GM23338 (cell line): ENCODE measurements around the gene ZNF385C. TPM values are rescaled to one million over a fixed set of nuclear protein-coding genes. Genes with fewer than 3 reads are reported as not detected.

ENCODE experiments used
- ATAC-seq: fragments of 200-7000 bp; cut with Tn5 transposase; 3 replicates; pipeline ENCODE4 v1.9.1; 2020
- DNase-seq: peaks from one replicate; pipeline ENCODE4 v3.0.0-alpha.2; 2015; ENCODE audit warnings: low spot score
- H2AFZ ChIP-seq: fragments of 200-600 bp; sonication (generic); 2 replicates; pipeline ENCODE4 v1.8.0; 2016; ENCODE audit warnings: antibody characterized with exemption, mild to moderate bottlenecking, moderate library complexity
- H3F3A ChIP-seq: fragments of 200-600 bp; sonication (generic); replicated peaks from 2 replicates; pipeline ENCODE4 v1.8.0; 2017; ENCODE audit warnings: antibody characterized with exemption, mixed run types, low read depth
- H3K27ac ChIP-seq: fragments of 200-600 bp; sonication (generic); 2 replicates; pipeline ENCODE4 v1.6.1; 2016; ENCODE audit warnings: low read depth
- H3K27me3 ChIP-seq: fragments of 200-600 bp; sonication (generic); 2 replicates; pipeline ENCODE4 v1.8.0; 2016; ENCODE audit warnings: mild to moderate bottlenecking, mixed run types, moderate library complexity; ENCODE audit not compliant: insufficient read depth
- H3K36me3 ChIP-seq: fragments of 200-600 bp; sonication (generic); 2 replicates; pipeline ENCODE4 v1.8.0; 2016; ENCODE audit warnings: mild to moderate bottlenecking; ENCODE audit not compliant: insufficient read depth
- H3K4me1 ChIP-seq: fragments of 200-600 bp; sonication (generic); 2 replicates; pipeline ENCODE4 v1.8.0; 2016; ENCODE audit warnings: mild to moderate bottlenecking, moderate library complexity; ENCODE audit not compliant: insufficient read depth
- H3K4me2 ChIP-seq: fragments of 200-600 bp; sonication (generic); 2 replicates; pipeline ENCODE4 v1.7.1; 2017; ENCODE audit warnings: mixed run types
- H3K4me3 ChIP-seq: fragments of 200-600 bp; sonication (generic); 2 replicates; pipeline ENCODE4 v1.6.1; 2016; ENCODE audit warnings: mixed run types
- H3K79me2 ChIP-seq: fragments of 200-600 bp; sonication (generic); replicated peaks from 2 replicates; pipeline ENCODE4 v1.8.0; 2017; ENCODE audit warnings: mild to moderate bottlenecking; ENCODE audit not compliant: insufficient read depth
- H3K9me2 ChIP-seq: fragments of 200-600 bp; sonication (generic); 2 replicates; pipeline ENCODE4 v1.8.0; 2017; ENCODE audit not compliant: insufficient read depth
- H4K20me1 ChIP-seq: fragments of 200-600 bp; sonication (generic); replicated peaks from 2 replicates; pipeline ENCODE4 v1.8.0; 2017; ENCODE audit warnings: mild to moderate bottlenecking; ENCODE audit not compliant: insufficient read depth
- H3K27ac Mint-ChIP-seq: 2 replicates; pipeline ENCODE4 v1.8.0; 2020; ENCODE audit warnings: inconsistent platforms, mild to moderate bottlenecking, moderate library complexity, mixed read lengths
- H3K27me3 Mint-ChIP-seq: 3 replicates; pipeline ENCODE4 v1.8.0; 2022; ENCODE audit warnings: low read depth, mild to moderate bottlenecking, moderate library complexity, mixed read lengths, inconsistent platforms; ENCODE audit not compliant: insufficient read depth, poor library complexity
- H3K36me3 Mint-ChIP-seq: 3 replicates; pipeline ENCODE4 v1.8.0; 2021; ENCODE audit warnings: low read depth, mild to moderate bottlenecking, inconsistent platforms, moderate library complexity, mixed read lengths
- H3K4me1 Mint-ChIP-seq: 3 replicates; pipeline ENCODE4 v1.8.0; 2020; ENCODE audit warnings: mild to moderate bottlenecking, inconsistent platforms, mixed read lengths
- H3K4me3 Mint-ChIP-seq: 3 replicates; pipeline ENCODE4 v1.8.0; 2021; ENCODE audit warnings: moderate library complexity, mild to moderate bottlenecking, inconsistent platforms, mixed read lengths
- H3K9me3 Mint-ChIP-seq: 3 replicates; pipeline ENCODE4 v1.8.0; 2020; ENCODE audit warnings: moderate library complexity, mild to moderate bottlenecking, inconsistent platforms, mixed read lengths
- EZH2 ChIP-seq: fragments of 200-600 bp; sonication (generic); IDR thresholded peaks from one replicate; pipeline ENCODE4 v1.8.0; 2017; ENCODE audit warnings: antibody characterized with exemption, mild to moderate bottlenecking, low read depth; ENCODE audit not compliant: unreplicated experiment
- EZH2phosphoT487 ChIP-seq: fragments of 200-600 bp; sonication (generic); IDR thresholded peaks from one replicate; pipeline ENCODE4 v1.8.1; 2018; ENCODE audit warnings: antibody characterized with exemption; ENCODE audit not compliant: unreplicated experiment
- JUNB ChIP-seq: IDR thresholded peaks from one replicate; pipeline ENCODE4 v1.6.1; 2016; ENCODE audit warnings: antibody characterized with exemption; ENCODE audit not compliant: unreplicated experiment
- NANOG ChIP-seq: IDR thresholded peaks from 2 replicates; pipeline ENCODE4 v1.6.1; 2016; ENCODE audit warnings: antibody characterized with exemption, borderline replicate concordance
- POLR2AphosphoS5 ChIP-seq: IDR thresholded peaks from 2 replicates; pipeline ENCODE4 v1.6.1; 2016; ENCODE audit warnings: antibody characterized with exemption, low read depth
- STAT1 ChIP-seq: IDR thresholded peaks from one replicate; pipeline ENCODE4 v1.6.1; 2016; ENCODE audit warnings: antibody characterized with exemption; ENCODE audit not compliant: unreplicated experiment
- ZNF114 ChIP-seq: fragments of 250-450 bp; sonication (Bioruptor Pico); IDR thresholded peaks from 2 replicates; pipeline ENCODE4 v1.5.0; 2020; ENCODE audit warnings: mild to moderate bottlenecking, moderate library complexity
- ZNF331 ChIP-seq: fragments of 250-450 bp; sonication (Bioruptor Pico); IDR thresholded peaks from 2 replicates; pipeline ENCODE4 v1.5.0; 2020; ENCODE audit warnings: low read depth, mild to moderate bottlenecking, moderate library complexity
- polyA plus RNA-seq: library from polyadenylated mRNA; unstranded; fragments of >200 nt; fragmentation: Nextera tagmentation; extraction: Ambion mirVana; gene quantifications from 2 replicates; pipeline ENCODE4 v1.2.1, GENCODE V29; 2016
- total RNA-seq: library from RNA; depleted of rRNA; stranded (reverse); fragments of >200 nt; shearing (Covaris generic); gene quantifications from 2 replicates; pipeline ENCODE4 v1.2.3, GENCODE V29; 2014
- TF ChIP-seq, protein P1 (sequence below): IDR thresholded peaks from 2 replicates; pipeline ENCODE4 v1.6.1; 2016; ENCODE audit warnings: antibody characterized with exemption
- TF ChIP-seq, protein P2 (sequence below), 2 experiments: fragments of 200-600 bp in 1 of 2; sonication (generic) in 1 of 2; conservative IDR thresholded peaks; 2 replicates each; pipeline versions ENCODE4 v1.5.1 to v1.6.1; 2016 to 2017; ENCODE audit warnings: antibody characterized with exemption in 2 of 2, low read depth in 2 of 2, mild to moderate bottlenecking in 2 of 2, moderate library complexity in 1 of 2

ZNF385C gene
- total and polyA plus RNA-seq, 2 experiments from 2014 or later: 1.9 to 3.1 TPM

DNA sequence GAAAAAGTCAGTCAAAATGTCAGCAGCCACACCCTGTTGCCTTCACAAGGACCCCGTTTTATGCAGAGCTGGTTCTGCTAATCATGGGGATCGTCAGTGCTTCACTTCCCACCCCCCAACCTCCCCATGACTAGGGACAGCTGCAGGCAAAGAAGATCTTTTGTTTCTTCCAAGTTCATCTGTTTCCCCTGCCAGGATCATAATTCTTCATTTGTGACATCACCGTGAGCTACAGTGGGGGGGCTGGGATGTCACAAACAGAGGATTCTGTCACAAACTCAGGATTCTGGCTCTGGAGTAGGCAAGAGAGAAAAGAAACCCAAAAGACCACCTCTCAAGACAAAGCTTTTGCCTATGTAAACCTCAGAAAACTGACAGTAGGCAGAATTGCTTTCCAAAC is 105.7 kb downstream of the ZNF385C start:
- H3K4me2 ChIP-seq: no peak overlapping the region
- no peaks in the 10 kb centered on the region for H3K4me1 ChIP-seq
- no peak overlapping the region for H3K27ac Mint-ChIP-seq
- H3K79me2 ChIP-seq: 0 out of 2 replicates have a peak, but pooled peaks cover 13% of the 10 kb centered on the region
- H4K20me1 ChIP-seq: peaks cover 42% of the 10 kb centered on the region
- peaks cover 30% of the 10 kb centered on the region for H3F3A ChIP-seq
- no peaks in the 10 kb centered on the region for H3K9me3 Mint-ChIP-seq
- H2AFZ ChIP-seq: no peak overlapping the region
- H3K36me3 Mint-ChIP-seq: peaks cover 96% of the 10 kb centered on the region
- no peak overlapping the region for H3K4me3 ChIP-seq
- no peak for ATAC-seq
- DNase-seq: no peak
- H3K27me3 Mint-ChIP-seq: peaks cover 2% of the 10 kb centered on the region
- H3K27me3 ChIP-seq: no peaks in the 10 kb centered on the region
- no peaks in the 10 kb centered on the region for H3K4me1 Mint-ChIP-seq
- no peak overlapping the region for H3K4me3 Mint-ChIP-seq
- no peak overlapping the region for H3K27ac ChIP-seq
- H3K9me2 ChIP-seq: no peaks in the 10 kb centered on the region
- H3K36me3 ChIP-seq: peaks cover 84% of the 10 kb centered on the region
- TF ChIP-seq POLR2AphosphoS5 (no peak), EZH2 (no peak), EZH2phosphoT487 (no peak), ZNF114 (CRISPR knock-in tag) (no peak), ZNF331 (CRISPR knock-in tag) (no peak), JUNB (no peak), NANOG (no peak)
- TF ChIP-seq, protein P1, sequence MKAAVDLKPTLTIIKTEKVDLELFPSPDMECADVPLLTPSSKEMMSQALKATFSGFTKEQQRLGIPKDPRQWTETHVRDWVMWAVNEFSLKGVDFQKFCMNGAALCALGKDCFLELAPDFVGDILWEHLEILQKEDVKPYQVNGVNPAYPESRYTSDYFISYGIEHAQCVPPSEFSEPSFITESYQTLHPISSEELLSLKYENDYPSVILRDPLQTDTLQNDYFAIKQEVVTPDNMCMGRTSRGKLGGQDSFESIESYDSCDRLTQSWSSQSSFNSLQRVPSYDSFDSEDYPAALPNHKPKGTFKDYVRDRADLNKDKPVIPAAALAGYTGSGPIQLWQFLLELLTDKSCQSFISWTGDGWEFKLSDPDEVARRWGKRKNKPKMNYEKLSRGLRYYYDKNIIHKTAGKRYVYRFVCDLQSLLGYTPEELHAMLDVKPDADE: no peak

DNA sequence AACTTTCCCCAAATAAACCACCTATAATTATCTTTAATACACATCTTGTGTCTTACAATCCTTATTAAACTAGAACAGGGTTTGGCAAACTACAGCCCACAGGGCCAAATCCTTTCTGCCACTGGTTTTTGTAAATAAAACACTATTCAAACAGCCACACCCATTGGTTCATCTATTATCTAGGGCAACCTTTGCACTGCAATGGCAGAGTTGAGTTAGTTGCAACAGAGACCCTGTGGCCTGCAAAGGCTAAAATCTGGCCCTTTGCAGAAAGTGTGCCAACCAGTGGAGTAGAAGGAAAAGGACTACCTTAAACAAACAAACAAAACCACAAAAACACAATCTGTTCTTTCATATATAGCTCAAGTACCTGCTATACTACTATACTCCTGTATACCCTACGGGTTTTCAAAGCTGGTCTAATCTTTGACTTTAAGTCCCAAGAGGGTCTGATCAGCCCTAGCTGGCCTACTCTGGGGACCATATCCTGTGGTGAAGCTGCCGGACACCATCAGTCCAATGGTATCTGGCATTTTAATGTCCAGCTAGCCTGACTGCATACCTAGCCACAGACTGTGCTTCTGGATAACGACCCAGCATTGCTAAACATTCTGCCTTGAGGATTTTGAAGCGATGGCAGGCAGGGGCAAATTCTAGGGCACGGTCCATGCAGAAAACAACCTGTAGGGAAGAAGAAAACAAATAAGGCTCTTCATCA is 108.4 kb downstream of the ZNF385C start:
- peaks cover 94% of the 10 kb centered on the region for H3K36me3 Mint-ChIP-seq
- no peak overlapping the region for H3K27ac ChIP-seq
- peaks cover 35% of the 10 kb centered on the region for H4K20me1 ChIP-seq
- H3K4me3 ChIP-seq: no peak overlapping the region
- H3K9me2 ChIP-seq: no peaks in the 10 kb centered on the region
- ATAC-seq: no peak
- H3K9me3 Mint-ChIP-seq: no peaks in the 10 kb centered on the region
- no peaks in the 10 kb centered on the region for H3K4me1 ChIP-seq
- H3K4me3 Mint-ChIP-seq: no peak overlapping the region
- 0 out of 2 replicates have a peak, but pooled peaks cover 4% of the 10 kb centered on the region for H3K79me2 ChIP-seq
- H3K4me1 Mint-ChIP-seq: no peaks in the 10 kb centered on the region
- H2AFZ ChIP-seq: no peak overlapping the region
- no peaks in the 10 kb centered on the region for H3K27me3 ChIP-seq
- TF ChIP-seq, protein P1: no peak
- TF ChIP-seq EZH2phosphoT487: no peak
- TF ChIP-seq NANOG: no peak
- TF ChIP-seq JUNB: no peak
- TF ChIP-seq, protein P2, sequence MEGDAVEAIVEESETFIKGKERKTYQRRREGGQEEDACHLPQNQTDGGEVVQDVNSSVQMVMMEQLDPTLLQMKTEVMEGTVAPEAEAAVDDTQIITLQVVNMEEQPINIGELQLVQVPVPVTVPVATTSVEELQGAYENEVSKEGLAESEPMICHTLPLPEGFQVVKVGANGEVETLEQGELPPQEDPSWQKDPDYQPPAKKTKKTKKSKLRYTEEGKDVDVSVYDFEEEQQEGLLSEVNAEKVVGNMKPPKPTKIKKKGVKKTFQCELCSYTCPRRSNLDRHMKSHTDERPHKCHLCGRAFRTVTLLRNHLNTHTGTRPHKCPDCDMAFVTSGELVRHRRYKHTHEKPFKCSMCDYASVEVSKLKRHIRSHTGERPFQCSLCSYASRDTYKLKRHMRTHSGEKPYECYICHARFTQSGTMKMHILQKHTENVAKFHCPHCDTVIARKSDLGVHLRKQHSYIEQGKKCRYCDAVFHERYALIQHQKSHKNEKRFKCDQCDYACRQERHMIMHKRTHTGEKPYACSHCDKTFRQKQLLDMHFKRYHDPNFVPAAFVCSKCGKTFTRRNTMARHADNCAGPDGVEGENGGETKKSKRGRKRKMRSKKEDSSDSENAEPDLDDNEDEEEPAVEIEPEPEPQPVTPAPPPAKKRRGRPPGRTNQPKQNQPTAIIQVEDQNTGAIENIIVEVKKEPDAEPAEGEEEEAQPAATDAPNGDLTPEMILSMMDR (conservative IDR thresholded peaks at IDR 0.05; ENCODE audit: low read depth in 2 of 2): no peak
- TF ChIP-seq STAT1: no peak
- peaks cover 2% of the 10 kb centered on the region for H3K27me3 Mint-ChIP-seq
- DNase-seq: no peak
- peaks cover 19% of the 10 kb centered on the region for H3F3A ChIP-seq
- peaks cover 79% of the 10 kb centered on the region for H3K36me3 ChIP-seq
- H3K27ac Mint-ChIP-seq: no peak overlapping the region
- no peak overlapping the region for H3K4me2 ChIP-seq
